NT2/D1 (cell line): Measurements from ENCODE around the gene ROBO2.

ENCODE experiments used
- SUZ12 ChIP-seq: IDR thresholded peaks from 2 replicates; pipeline ENCODE4 v1.6.1; 2011; ENCODE audit not compliant: insufficient read length, insufficient read depth; ENCODE audit errors: extremely low read depth
- YY1 ChIP-seq: IDR thresholded peaks from 2 replicates; pipeline ENCODE4 v1.6.1; 2011; ENCODE audit not compliant: insufficient read length, insufficient read depth
- ZNF274 ChIP-seq: IDR thresholded peaks from 2 replicates; pipeline ENCODE4 v1.6.1; 2011; ENCODE audit warnings: mild to moderate bottlenecking, low read depth, low read length

DNA sequence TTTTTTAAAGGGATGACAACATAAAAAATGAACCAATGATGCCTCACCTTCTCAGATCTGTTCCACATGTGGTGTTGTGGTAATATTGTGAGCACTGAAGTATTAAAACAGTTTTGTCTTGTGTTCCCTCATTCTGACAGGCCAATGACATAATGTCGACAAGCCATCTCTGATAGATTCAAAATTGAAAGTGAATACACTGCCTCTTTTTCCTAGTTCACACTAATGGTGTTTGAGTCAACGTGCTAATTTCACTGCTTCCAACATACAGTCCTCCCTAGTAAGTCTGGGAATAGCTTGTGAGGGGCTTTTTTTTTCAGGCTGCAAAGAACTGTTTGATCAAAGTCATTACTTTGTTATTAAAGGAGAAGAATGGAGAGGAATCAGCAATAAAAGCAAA is 82.8 kb downstream of the ROBO2 start:
- no peak for TF ChIP-seq YY1
- TF ChIP-seq ZNF274 = no peak
- no peak for TF ChIP-seq SUZ12
